MM.1S (cell line): ENCODE measurements around the gene SH3D19.

Experiments
- CTCF ChIP-seq: fragments of 300-600 bp; sonication (generic); IDR thresholded peaks from 2 replicates; pipeline ENCODE4 v1.5.1; 2016; ENCODE audit warnings: antibody characterized with exemption, low read length, mixed read lengths
- EZH2 ChIP-seq: fragments of 300-600 bp; sonication (generic); optimal IDR thresholded peaks from 2 replicates; pipeline ENCODE3; 2017; ENCODE audit warnings: low read depth, mild to moderate bottlenecking, antibody characterized with exemption, low read length, mixed read lengths
- EZH2phosphoT487 ChIP-seq: fragments of 300-600 bp; sonication (generic); IDR thresholded peaks from 2 replicates; pipeline ENCODE4 v1.6.1; 2018; ENCODE audit warnings: antibody characterized with exemption, low read length

- no peak for TF ChIP-seq CTCF
- no peak for TF ChIP-seq EZH2phosphoT487
- no peak for TF ChIP-seq EZH2
Measured at GRCh38 chr4:151184523-151185458, 140.6 kb downstream of the SH3D19 start.
